Right atrium auricular region (tissue), 2 donors: ENCODE measurements around the gene ZNF839. TPM values are rescaled to one million over a fixed set of nuclear protein-coding genes. Genes with fewer than 3 reads are reported as not detected.

Source experiments
- DNase-seq: peaks from one replicate; pipeline ENCODE4 v3.0.0-alpha.2; 2019; ENCODE audit warnings: low spot score
- H3K27ac ChIP-seq, 2 donors: fragments of 200-600 bp; sonication (generic); 1 replicate in 1 of 2; 2 replicates in 1 of 2; pipeline ENCODE4 v1.5.1; 2016 to 2019
- H3K27me3 ChIP-seq, 2 donors: fragments of 200-600 bp; sonication (generic); one replicate each; pipeline versions ENCODE4 v1.5.1 to v1.6.0; 2017 to 2019
- H3K36me3 ChIP-seq: fragments of 200-600 bp; sonication (generic); one replicate; pipeline ENCODE4 v1.5.1; 2016
- H3K4me1 ChIP-seq, 2 donors: fragments of 200-600 bp; sonication (generic); one replicate each; pipeline versions ENCODE4 v1.5.1 to v1.6.0; 2017 to 2019
- H3K4me3 ChIP-seq, 2 donors: fragments of 200-600 bp; sonication (generic); 1 replicate in 1 of 2; 2 replicates in 1 of 2; pipeline ENCODE4 v1.5.1; 2017 to 2019; ENCODE audit warnings: mild to moderate bottlenecking in 1 of 2, moderate library complexity in 1 of 2
- H3K9me3 ChIP-seq, 2 donors: fragments of 200-600 bp; sonication (generic); one replicate each; pipeline ENCODE4 v1.5.1; 2019
- total RNA-seq, 2 donors: library from RNA; depleted of rRNA; stranded (reverse); fragments of >200 nt; gene quantifications; one replicate each; pipeline ENCODE4 v1.1.0, GENCODE V29; 2016
- TF ChIP-seq, protein P1 (sequence below), 2 donors: fragments of 200-600 bp; sonication (generic); IDR thresholded peaks; one replicate each; pipeline ENCODE4 v1.5.1; 2019; ENCODE audit warnings: antibody characterized with exemption in 2 of 2

Gene ZNF839
- total RNA-seq, 2 donors from 2014 or later, result 6.4 to 7.8 TPM

DNA sequence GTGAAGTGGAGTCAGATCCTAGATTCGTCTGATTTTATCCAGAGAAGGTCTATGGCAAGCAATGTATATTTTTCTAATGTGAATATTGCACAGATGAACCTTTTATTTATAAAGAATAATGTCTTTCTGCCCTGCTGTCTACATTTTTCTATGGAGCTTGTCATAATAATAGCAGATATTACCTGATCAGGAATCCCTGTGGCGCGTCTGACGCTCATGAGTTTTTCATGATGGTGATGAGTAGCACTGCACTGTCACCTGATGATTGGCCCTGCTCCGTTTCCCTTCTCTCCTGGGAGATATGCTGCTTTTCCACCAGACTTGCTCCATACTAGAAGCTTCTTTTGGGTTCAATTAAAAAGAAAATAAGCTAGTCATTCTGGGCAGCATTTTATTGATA is 22.7 kb downstream of the ZNF839 start:
- Histone ChIP-seq H3K9me3 (no peaks in the 10 kb centered on the region), H3K4me3 (no peak overlapping the region), H3K36me3 (peaks cover 68% of the 10 kb centered on the region), H3K4me1 (no peaks in the 10 kb centered on the region), H3K27me3 (no peaks in the 10 kb centered on the region), H3K27ac (no peak overlapping the region)
- TF ChIP-seq, protein P1, sequence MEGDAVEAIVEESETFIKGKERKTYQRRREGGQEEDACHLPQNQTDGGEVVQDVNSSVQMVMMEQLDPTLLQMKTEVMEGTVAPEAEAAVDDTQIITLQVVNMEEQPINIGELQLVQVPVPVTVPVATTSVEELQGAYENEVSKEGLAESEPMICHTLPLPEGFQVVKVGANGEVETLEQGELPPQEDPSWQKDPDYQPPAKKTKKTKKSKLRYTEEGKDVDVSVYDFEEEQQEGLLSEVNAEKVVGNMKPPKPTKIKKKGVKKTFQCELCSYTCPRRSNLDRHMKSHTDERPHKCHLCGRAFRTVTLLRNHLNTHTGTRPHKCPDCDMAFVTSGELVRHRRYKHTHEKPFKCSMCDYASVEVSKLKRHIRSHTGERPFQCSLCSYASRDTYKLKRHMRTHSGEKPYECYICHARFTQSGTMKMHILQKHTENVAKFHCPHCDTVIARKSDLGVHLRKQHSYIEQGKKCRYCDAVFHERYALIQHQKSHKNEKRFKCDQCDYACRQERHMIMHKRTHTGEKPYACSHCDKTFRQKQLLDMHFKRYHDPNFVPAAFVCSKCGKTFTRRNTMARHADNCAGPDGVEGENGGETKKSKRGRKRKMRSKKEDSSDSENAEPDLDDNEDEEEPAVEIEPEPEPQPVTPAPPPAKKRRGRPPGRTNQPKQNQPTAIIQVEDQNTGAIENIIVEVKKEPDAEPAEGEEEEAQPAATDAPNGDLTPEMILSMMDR (IDR thresholded peaks at IDR 0.05), result no peak
- no peak for DNase-seq

DNA sequence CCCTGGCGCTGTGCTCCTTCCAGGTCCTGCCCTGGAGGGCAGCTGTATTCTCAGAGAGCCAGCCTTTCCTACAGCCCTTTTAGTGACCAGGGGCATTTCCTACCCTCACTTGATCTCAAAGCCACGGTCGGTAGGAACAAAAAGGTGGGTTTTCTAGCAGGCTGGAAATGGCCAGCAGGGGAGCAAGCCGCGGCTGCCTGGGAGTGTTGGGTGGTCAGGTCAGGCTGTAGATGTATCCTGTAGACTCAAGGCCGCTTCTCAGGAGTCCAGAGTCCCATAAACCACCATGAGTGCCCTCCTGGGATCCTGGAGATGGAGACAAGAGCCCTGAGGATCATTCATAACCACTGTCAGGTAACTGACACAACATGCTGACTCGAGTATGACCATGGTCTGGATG is 24.5 kb downstream of the ZNF839 start:
- Histone ChIP-seq H3K9me3 (no peaks in the 10 kb centered on the region), H3K36me3 (peaks cover 79% of the 10 kb centered on the region), H3K4me3 (no peak overlapping the region), H3K27ac (no peak overlapping the region), H3K27me3 (no peaks in the 10 kb centered on the region), H3K4me1 (no peaks in the 10 kb centered on the region)
- TF ChIP-seq, protein P1 (IDR thresholded peaks at IDR 0.05), result no peak
- DNase-seq, result no peak

DNA sequence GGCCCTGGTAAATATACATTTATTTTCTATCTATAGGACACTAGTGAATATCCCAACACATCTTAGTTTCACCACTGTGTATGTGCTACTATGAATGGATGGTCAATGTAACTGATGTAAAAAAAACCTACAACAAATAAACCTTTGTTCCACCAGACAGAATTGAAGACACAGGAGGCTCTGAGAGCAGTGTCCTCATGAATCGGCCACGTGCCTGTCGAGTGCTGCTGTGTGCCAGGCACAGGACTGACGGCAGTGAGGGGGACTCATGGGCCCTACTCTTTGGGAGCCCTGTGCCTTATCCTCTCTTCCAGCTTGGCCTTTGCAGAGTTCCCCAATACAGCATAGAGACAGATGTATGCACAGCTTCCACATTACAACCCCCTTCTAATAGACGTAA is 24.9 kb downstream of the ZNF839 start:
- peaks cover 82% of the 10 kb centered on the region for H3K36me3 ChIP-seq
- TF ChIP-seq, protein P1 (IDR thresholded peaks at IDR 0.05), result no peak

DNA sequence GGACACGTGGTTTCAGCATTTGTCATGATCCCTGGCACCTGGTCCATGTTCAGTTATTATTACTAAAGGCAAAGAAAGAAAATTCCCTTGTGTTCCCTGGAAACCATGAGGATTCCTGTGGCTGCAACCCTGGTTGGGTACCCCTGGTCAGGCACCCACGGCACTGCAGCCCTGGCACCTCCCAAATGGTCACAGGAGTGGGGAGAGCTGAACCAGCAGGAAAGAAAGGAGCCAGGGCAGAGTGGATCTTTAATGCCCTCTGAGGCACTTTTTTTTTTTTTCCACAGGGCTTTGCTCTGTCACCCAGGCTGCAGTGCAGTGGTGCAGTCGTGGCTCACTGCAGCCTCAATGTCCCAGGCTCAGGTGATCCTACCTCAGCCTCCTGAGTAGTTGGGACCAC is 25.7 kb downstream of the ZNF839 start:
- Histone ChIP-seq H3K27me3 (no peaks in the 10 kb centered on the region), H3K27ac (no peak overlapping the region), H3K4me3 (no peak overlapping the region), H3K9me3 (no peaks in the 10 kb centered on the region), H3K36me3 (peaks cover 86% of the 10 kb centered on the region), H3K4me1 (no peaks in the 10 kb centered on the region)
- no peak for DNase-seq
- TF ChIP-seq, protein P1 (IDR thresholded peaks at IDR 0.05), result no peak

More for the DNA sequence above, 24.9 kb downstream of the ZNF839 start:
- H3K9me3 ChIP-seq, result no peaks in the 10 kb centered on the region
- no peaks in the 10 kb centered on the region for H3K4me1 ChIP-seq
- DNase-seq, result no peak
- H3K27me3 ChIP-seq, result no peaks in the 10 kb centered on the region
- no peak overlapping the region for H3K27ac ChIP-seq
- no peak overlapping the region for H3K4me3 ChIP-seq

DNA sequence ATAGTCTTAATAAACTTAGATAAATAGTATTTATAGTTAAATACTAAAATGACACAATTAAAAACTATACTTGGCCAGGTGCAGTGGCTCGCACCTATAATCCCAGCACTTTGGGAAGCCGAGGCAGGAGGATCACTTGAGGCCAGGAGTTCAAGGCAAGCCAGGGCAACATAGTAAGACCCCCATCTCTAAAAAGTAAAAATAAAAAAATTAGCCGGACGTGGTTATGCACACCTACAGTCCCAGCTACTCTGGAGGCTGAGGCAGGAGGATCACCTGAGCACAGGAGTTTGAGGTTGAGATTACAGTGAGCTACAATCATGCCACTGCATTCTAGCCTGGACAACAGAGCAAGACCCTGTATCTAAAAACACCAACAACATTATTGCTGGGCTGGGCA is 27.1 kb downstream of the ZNF839 start:
- Histone ChIP-seq H3K27ac (no peak overlapping the region), H3K9me3 (no peaks in the 10 kb centered on the region), H3K4me3 (no peak overlapping the region), H3K36me3 (peaks cover 84% of the 10 kb centered on the region), H3K4me1 (peaks cover 0 to 6% of the 10 kb centered on the region in 2 donors), H3K27me3 (no peaks in the 10 kb centered on the region)
- TF ChIP-seq, protein P1 (IDR thresholded peaks at IDR 0.05), result no peak
- no peak for DNase-seq

DNA sequence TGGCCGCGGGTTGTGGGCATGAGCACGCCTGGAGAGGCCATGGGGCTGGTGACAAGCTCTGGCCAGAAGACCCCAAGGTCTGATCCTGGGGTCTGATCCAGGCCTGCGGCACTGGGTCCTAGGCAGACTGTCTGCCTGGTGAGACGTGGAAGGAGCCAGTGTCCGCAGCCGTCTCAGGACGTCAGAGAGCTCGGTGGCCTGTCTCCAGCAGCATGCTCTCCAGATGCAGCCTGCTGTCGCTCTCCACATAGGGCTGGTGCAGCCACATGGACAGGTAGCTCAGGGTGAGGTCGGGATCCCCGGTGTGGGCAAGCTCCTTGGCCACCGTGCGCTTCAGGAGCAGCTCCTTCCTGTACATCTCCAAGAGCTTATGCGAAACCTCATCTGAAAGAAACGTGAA is 28.8 kb downstream of the ZNF839 start:
- no peak for DNase-seq
- Histone ChIP-seq H3K27me3 (no peaks in the 10 kb centered on the region), H3K27ac (no peak overlapping the region), H3K4me1 (peaks cover 0 to 12% of the 10 kb centered on the region in 2 donors), H3K4me3 (no peak overlapping the region), H3K9me3 (no peaks in the 10 kb centered on the region), H3K36me3 (peaks cover 82% of the 10 kb centered on the region)
- TF ChIP-seq, protein P1 (IDR thresholded peaks at IDR 0.05), result no peak
